ENCODE data around the gene CUL5.

- TF ChIP-seq POLR2AphosphoS5 (IDR thresholded peaks at IDR 0.05; ENCODE audit: low read depth, low read length) (no peak), POLR2A (IDR thresholded peaks at IDR 0.05; ENCODE audit: low read depth, low read length) (no peak), TAF1 (IDR thresholded peaks at IDR 0.05; ENCODE audit: low read depth, low read length) (no peak)
Measured at GRCh38 chr11:108093128-108093904, 84.6 kb downstream of the CUL5 start.
